ENCODE data around the gene ATP1A2.

Gene ATP1A2

DNA sequence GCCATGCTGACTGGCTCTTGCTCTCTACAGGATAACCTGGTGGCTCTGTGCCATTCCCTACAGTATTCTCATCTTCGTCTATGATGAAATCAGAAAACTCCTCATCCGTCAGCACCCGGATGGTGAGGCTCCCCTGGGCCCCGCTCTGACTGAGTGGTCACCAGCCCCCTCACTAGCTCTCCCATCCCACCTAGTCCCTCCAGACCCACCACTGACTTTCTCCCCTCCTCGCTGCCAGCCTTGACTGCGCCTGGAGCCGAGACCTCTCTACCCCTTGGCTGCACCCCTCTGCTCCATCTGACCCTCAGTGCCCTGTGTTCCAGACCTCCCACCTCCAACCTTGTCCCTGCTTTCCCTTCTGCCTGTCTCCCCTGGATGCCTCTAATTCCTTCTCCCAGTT is 70.7 kb downstream of the ATP1A2 start:
- FAIRE-seq: no peak

DNA sequence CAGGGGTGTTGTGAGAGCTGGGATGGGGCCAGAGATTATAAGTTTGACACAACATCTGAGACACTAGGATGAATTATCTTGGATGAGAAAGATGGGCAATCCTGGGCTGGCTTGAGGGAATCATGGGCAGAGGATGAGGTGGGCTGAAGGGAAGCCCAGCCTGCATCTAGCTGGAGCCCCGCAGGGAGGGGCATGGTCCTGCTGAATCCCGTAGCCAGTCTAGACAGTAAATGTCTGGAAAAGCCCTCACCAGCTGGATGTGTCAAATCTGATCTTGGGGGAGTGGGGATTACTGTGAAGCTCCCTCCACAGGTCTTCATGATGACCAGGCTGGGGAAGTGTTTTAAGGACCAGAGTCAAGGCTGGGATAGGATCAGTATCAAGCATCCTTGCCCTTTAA is 71.2 kb downstream of the ATP1A2 start:
- no peak for FAIRE-seq

DNA sequence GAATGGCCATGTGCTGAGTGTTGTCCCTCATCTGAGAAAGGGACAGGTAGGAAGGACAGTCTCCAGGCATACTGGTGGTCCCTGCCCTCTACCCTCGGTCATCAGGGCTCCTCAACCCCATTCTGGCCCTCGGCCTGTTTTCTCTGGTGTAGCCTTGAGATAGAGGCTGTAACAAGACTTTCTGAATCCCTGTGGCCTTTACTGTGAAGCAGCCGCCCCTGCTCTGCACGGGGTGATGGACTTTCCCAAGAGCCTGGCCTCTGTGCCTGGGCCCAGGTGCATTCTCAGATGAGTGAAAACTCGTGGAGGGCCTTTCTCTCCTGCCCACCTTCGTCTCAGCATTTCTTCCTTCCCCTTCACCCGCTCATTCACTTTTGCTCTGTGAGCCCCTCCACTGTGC is 71.8 kb downstream of the ATP1A2 start:
- no peak for FAIRE-seq

DNA sequence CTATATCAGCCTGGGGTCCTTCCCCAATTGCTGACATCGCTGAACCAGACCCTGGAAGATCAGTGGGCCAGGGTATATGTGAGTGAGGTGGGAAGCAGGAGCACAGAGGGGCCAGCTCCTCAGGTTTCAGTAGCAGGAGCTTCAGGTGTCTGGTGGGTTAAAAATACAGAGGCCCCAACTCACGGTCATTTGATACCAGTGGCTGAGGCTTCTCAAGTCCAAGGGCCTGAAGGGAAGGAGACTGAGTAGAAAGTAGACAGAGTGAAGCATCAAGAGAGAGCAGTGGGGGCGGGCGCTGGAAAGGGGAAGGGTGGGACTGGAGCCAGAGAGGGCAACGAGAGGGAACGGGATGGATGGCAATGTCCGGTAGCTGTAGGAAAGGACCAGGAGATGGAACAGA is 72.8 kb downstream of the ATP1A2 start:
- FAIRE-seq: no peak

DNA sequence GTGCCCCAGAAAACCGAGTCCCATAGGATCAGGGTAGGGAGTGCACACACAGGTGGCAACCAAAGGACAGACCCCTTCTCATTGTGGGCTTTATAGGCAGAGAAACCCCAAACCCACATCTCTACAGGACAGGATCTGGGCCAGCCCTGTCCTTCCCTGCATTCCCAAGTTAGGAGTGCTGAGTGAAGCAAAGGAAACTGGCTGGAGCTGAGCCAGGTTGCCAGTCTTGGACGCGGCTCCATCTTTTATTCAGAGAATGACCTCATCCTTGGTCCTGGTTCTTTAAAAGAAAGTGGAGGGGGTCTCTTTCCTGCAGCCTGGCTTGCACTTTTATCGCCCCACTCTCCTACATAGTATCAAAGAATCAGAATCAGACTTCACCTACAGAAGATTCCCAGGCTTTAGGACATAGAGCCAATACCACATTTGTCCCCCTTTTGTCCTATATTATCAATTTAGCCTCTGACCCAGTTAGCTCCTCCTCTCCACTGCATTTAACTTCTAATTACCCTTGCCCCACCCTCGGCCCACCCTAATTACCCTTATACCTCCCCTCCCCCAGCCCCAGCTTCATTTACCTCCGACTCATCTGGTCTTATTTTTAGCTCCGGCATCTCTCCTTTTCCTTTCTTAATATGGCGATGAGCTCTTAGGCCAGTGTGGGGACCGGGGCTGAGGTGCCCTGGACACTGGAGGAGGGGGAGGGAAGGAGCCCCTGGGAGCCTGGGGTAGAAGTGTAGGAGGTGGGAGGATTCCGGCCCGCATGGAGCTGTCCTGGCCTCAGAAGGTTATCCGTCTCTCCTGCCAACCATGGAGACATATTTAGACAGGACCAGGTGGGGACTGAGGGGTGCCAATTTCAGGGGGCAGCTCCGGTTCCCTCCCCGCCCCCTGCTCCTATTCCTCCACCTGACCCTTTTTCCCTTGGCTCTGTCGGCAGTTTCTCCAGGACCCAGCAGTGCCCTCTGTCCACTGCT is 74.4 kb downstream of the ATP1A2 start, which contains the start of gene CASQ1:
TSS of gene CASQ1 (plus strand) at position 927 of the 977 bp plus-strand sequence. CDS start 177 bp downstream, outside the sequence.
- no peak for FAIRE-seq

DNA sequence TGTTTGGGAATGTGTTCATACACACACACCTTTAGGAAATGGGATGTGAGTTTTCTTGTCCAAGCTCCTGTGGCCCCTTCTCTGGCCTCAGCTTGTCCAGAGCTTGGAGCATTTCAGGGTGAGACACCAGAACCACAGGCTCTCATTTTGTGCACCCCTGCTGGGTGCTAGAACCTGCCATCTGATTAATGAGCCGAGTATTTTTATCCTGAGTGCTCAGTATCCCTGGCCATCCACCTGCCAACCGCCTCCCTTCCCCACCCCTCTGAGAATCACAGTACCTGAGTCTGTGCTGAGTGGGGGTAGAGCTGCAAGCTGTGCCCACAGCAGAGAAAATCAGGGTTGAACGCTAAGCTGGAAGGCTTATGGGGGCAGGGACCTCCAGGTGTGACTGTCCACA is 76.2 kb downstream of the ATP1A2 start:
- FAIRE-seq: no peak

DNA sequence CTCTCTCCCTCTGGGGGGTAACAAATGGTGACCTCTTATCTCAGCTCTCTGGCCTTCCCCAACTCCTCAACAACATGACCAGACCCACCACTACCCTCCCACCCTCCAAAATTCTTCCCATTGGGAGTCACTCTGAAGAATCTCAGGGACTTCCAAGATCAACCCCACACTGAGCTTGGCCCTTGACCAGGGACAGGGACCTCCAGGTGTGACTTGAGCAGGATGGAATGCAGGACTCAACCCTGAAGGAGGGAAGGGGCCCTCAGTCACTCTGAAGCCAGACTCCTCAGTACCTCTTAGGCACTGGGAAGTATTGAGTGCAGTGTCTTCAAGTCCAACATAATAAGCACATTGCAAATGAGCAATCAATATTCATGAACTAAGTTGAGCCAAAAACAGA is 76.7 kb downstream of the ATP1A2 start:
- no peak for FAIRE-seq
